ENCODE data around the gene PVALB. TPM values are rescaled to one million over a fixed set of nuclear protein-coding genes. Genes with fewer than 3 reads are reported as not detected.
"Not testable (repeated sequence)": the region's sequence is repeated elsewhere in the genome, so short reads cannot be mapped to it uniquely, and the experiment has no call there.

Gene PVALB
- total RNA-seq, 2 experiments from 2014 or later, result not detected

- POLR2A ChIA-PET, result no interaction called here
- CTCF ChIA-PET, result no interaction called here
Measured at GRCh38 chr22:36765131-36765942, 51.5 kb downstream of the PVALB start.

- ChIA-PET POLR2A (no interaction called here), CTCF (no interaction called here)
Measured at GRCh38 chr22:36764641-36765040, 52.2 kb downstream of the PVALB start.

GRCh38 chr22:36764060-36764459 is 52.8 kb downstream of the PVALB start:
- POLR2A ChIA-PET, result no interaction called here
- CTCF ChIA-PET, result no interaction called here

GRCh38 chr22:36763576-36763975 is 53.3 kb downstream of the PVALB start:
- ChIA-PET CTCF (no interaction called here), POLR2A (no interaction called here)

DNA sequence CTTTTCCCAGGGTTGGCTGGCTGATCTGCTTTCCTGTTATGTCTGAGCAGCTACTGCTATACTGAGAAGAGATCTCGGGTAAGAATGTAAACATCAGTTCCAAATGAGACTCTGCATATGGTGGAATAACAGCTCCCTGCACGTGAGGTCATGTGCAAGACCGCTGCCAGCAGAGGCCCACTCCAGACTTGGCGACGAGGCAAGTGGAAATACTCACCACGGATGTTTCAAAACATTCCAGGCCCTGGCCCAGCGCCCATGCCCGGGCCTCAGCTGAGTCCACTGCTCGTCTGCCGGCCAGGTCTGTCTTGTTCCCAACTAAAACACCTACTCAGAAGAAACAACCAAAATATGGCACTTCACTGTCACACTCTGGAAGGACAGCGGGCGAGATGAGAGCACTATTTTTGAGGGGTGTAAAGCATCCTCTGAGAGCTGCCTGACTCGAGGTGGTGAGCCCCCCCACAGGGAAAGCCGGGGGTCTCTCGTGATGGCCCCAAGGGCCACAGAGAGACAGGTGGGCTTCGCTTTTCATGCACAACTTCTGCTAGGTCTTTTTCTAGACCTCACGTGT is 54.1 kb downstream of the PVALB start:
- ChIA-PET POLR2A (no interaction called here), CTCF (interaction anchor here (0.5 kb wide), 1 partner anchor 848 kb away, joined by 3 read pairs; no protein-coding TSS in a partner anchor)

DNA sequence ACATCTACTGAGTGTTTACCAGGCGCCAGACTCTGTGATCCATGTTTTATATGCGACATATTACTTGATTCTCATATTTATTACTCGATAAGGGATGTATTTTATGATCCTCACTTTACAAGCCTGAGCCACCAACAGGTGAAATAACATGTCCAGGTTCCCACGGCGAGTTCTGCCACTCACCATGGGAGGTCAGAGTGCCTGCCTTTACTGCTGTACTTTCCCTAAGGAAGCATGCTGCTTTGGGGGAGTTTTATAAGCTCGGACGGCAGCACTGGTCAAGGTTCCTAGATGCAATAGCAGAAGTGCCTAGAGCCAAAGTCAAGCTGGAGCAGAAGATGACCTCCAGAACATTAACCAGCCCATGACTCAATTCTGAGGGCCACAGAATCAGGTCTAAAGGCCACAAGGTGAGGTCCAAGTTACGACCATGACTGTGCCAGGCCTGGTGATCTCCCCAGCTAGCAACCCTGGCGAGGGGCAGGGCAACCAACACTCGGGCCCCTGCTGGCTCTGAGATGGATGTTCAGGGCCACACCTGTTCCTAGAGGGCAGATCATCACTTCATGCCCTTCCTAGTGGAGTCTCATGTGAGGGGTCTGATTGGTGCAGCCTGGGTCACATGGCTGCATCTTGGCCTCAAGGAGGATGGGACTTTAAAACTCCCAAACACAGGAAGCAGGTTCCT is 55.1 kb downstream of the PVALB start:
- CTCF ChIA-PET, result no interaction called here
- POLR2A ChIA-PET, result no interaction called here

DNA sequence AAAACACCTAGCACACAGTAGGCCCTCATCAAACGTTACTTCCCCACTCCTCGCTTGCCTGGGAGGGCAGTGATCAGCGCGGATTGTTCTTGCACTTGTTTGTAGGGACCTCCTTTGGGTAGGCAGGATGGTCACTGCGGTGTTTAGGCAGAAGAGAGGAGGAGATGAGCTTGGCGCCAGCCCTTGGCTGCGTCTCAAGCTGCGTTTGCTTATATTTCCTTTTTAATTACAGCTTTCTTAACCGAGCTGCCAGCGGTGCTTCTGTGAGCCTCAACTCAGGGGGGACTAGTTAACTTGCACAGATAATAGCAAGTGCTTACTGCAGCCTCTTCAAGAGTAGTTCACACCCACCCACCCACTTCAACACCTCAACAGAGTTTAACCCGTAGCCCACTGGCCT is 56.0 kb downstream of the PVALB start:
- POLR2A ChIA-PET, result no interaction called here
- CTCF ChIA-PET, result no interaction called here

- ChIA-PET POLR2A (no interaction called here), CTCF (interaction anchor here (3.1 kb wide), 1 partner anchor 218 kb away, joined by 16 read pairs; no protein-coding TSS in a partner anchor)
Measured at GRCh38 chr22:36759481-36760159, 57.2 kb downstream of the PVALB start.

- POLR2A ChIA-PET, result no interaction called here
- CTCF ChIA-PET, result interaction anchor here (1.1 to 3.1 kb wide), 2 partner anchors 218 to 230 kb away, joined by 3 to 16 read pairs; partner anchors contain the start of gene EIF3D
Measured at GRCh38 chr22:36758792-36759271, 58.0 kb downstream of the PVALB start.

DNA sequence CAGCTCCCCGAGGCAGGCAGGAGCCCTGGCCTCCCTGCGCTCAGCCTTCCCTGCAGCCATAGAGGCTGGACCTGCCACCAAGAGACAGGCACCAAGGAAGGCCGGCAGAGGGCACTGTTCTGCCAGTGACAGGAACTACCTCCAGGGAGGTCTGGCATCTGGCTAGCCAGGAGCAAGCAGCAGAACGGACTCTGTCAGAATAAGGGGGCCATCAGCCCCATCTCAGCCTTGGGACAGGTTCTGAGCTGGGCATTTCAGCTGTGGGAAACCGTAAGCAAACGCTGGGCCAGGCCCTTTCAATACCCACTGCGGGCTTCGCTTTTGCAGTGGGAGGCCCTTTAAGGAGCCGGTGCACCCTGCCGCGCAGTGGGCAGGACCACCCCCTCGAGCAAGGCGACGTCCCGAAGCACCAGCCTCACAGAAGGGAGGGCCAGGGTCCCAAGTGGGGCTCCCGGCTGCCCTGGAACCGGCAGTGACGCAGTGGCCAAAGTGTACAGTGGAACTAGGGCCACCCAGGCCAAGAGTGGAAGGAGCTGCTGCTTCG is 59.1 kb downstream of the PVALB start:
- ChIA-PET POLR2A (no interaction called here), CTCF (interaction anchor here (0.8 to 3.1 kb wide), 15 partner anchors 9 to 459 kb away, joined by 3 to 16 read pairs (median 4); partner anchors contain the start of genes EIF3D and IFT27)

DNA sequence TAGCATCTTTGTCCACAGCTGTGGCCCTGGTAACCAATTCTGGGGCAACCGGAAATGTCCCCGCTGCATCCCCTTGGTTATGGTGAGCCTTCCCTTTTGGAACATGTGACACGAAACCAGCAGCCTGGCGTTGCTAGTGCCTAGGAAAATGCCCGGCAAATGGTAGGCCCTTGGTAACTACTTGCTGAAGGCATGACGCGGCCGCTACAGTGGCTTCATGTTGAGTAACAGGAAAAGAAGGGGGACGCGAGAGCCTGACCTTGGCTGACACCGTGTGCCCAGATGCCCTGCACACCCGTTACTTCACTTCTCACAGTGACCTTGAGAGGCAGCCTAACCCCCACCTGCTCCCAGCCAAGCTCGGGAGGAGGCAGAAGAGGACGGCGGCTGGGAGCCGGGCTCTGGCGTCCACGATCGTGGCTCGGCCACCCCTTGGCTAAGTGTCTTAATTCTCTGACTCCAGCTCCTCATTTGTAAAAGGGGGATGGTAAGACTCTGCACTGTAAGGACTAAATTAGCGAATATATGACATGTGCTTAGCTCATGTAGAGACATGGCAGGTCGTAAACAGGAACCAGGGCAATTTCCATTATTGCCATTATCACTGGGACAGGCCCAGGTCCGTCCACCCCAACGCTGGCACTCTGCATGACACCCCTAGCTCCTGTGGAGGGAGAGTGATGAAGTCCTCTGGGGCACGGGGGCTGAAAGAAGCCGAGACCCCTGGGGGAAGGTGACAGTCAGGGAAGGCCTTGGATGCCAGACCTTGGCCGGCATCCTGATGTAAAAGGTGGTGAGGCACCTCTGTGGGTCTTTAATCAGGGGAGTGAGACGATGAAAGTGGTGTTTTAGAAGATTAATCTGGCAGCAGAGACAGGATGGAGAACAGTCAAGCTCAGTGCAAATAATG is 59.8 kb downstream of the PVALB start:
- POLR2A ChIA-PET, result no interaction called here
- CTCF ChIA-PET, result interaction anchor here (0.7 to 3.1 kb wide), 13 partner anchors 10 to 460 kb away, joined by 3 to 16 read pairs (median 4); partner anchors contain the start of gene IFT27

GRCh38 chr22:36756031-36756430 is 60.8 kb downstream of the PVALB start:
- POLR2A ChIA-PET, result no interaction called here
- CTCF ChIA-PET, result interaction anchor here (1.2 to 2.6 kb wide), 2 partner anchors 26 to 221 kb away, joined by 5 to 9 read pairs; no protein-coding TSS in a partner anchor

DNA sequence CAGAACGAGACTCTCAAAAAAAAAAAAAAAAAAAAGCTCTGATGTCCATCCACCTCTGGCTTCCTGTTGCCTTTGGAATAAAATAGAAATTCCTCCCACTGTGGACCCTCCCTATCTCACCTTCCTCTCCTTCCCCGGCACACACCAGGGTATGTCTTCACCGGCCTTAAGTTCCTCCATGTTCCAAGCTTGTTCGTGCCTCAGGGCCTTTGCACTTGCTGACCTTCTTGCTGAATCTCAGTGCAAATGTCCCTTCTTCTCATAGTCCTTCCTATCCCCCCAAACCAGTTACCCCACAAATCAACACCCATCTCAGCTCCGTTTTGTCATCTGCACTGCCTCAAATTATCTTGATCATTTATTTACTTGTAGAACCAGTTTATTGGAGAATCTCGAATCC is 61.5 kb downstream of the PVALB start:
- ChIA-PET CTCF (interaction anchor here (0.5 to 2.6 kb wide), 5 partner anchors 27 to 677 kb away, joined by 3 to 9 read pairs (median 5); no protein-coding TSS in a partner anchor), POLR2A (no interaction called here)

DNA sequence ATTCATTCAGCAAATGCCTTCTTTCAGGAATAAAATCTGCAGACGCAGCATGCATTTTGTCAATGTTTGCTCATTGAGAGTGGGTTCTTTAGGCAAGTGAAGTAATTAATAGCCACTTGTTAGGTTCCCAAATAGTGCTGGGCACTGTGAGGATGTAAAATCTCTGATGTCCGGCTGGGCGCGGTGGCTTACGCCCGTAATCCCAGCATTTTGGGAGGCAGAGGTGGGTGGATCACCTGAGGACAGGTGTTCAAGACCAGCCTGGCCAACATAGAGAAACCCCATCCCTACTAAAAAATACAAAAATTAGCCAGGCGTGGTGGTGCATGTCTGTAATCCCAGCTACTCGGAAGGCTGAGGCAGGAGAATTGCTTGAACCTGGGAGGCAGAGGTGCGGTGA is 62.0 kb downstream of the PVALB start:
- POLR2A ChIA-PET, result not testable (repeated sequence)
- CTCF ChIA-PET, result interaction anchor here (0.5 to 2.6 kb wide), 5 partner anchors 28 to 678 kb away, joined by 3 to 9 read pairs (median 5); no protein-coding TSS in a partner anchor

DNA sequence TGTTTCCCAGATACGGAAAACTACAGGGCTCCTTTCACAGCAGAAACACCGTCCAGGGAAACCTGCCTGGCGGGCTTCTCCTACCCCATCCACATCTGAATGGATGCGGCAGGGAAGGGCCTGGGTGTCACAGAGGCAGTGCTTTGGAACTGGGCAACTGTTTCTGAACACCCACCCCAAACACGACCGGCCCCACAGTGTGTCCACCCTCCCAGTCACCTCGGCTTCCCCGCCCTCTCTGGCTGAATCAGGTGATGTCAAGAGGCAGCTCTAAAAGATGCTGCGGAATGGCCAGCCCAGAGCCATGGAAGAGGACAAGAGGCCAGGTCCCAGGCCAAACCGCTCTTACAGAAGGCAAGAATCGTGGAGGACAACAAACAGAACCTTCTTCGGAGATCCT is 62.9 kb downstream of the PVALB start:
- CTCF ChIA-PET, result no interaction called here
- POLR2A ChIA-PET, result no interaction called here

- POLR2A ChIA-PET, result no interaction called here
- CTCF ChIA-PET, result no interaction called here
Measured at GRCh38 chr22:36753120-36753802, 63.6 kb downstream of the PVALB start.

All from activated CD8-positive, alpha-beta memory T cell treated with anti-CD3 and anti-CD28 coated beads for 36 hours (primary cell).